ENCODE data around the gene DNAH14.
"Not testable (repeated sequence)": the region's sequence is repeated elsewhere in the genome, so short reads cannot be mapped to it uniquely, and the experiment has no call there.

Gene DNAH14

DNA sequence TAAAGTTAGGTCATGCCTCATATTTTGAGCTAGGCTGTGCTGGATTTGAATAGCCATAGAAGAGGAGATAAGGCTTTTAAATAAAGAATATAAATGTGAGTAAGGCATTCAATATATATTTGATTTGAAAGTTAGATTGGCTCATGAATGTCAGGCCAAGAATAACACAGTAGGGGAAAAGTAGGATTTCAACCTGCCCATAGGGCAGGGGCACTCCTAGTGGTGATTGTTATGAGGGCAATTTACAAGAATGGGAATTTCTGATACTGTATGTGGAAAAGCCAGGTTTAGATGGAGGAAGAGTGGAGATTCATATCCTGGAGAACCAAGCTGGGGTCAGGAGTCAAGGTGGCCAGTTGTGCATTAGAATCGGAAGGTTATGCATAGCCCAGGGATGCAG lies 74.9 kb downstream of the DNAH14 start:
- DNase-seq: no peak

GRCh38 chr1:225006352-225006751 lies 76.9 kb downstream of the DNAH14 start:
- DNase-seq: not testable (repeated sequence)

DNA sequence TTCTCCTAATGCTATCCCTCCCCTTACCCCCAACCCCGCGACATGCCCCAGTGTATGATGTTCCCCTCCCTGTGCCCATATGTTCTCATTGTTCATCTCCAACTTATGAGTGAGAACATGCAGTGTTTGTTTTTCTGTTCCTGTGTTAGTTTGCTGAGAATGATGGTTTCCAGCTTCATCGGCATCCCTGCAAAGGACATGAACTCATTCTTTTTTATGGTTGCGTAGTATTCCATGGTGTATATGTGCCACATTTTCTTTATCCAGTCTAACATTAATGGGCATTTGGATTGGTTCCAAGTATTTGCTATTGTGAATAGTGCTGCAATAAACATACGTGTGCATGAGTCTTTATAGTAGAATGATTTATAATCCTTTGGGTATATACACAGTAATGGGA lies 78.6 kb downstream of the DNAH14 start:
- not testable (repeated sequence) for DNase-seq

DNA sequence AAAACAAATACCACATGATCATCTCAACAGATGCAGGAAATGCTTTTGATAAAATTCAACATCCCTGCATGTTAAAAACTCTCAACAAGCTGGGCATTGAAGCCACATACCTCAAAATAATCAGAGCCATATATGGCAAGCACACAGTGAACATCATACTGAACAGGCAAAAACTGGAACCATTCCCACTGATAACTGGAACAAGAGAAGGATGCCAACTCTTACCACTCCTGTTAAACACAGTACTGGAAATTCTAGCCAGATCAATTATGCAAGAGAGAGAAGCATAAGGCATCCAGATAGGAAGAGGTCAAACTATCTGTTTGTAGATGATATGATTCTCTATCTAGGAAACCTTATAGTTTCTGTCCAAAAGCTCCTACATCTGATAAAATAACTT lies 91.6 kb downstream of the DNAH14 start:
- no peak for DNase-seq

DNA sequence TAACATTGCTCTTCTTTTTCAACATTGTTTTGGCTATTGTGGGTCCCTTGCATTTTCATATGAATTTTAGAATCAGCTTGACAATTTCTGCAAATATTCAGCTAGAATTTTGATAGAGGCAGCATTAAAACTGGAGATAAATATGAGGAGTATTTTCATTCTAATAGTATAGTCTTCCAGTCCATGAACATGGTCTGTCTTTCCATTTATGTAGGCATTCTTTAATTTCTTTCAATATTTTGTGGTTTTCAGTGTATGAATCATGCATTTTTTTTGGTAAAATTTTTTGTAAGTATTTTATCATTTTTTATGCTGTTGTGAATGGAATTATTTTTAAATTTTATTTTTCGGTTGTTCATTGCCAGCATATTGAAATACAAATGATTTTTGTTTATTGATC lies 97.2 kb downstream of the DNAH14 start:
- DNase-seq: no peak

GRCh38 chr1:225036441-225036840 lies 107.0 kb downstream of the DNAH14 start:
- not testable (repeated sequence) for DNase-seq

GRCh38 chr1:225042263-225042662 lies 112.8 kb downstream of the DNAH14 start:
- no peak for DNase-seq

DNA sequence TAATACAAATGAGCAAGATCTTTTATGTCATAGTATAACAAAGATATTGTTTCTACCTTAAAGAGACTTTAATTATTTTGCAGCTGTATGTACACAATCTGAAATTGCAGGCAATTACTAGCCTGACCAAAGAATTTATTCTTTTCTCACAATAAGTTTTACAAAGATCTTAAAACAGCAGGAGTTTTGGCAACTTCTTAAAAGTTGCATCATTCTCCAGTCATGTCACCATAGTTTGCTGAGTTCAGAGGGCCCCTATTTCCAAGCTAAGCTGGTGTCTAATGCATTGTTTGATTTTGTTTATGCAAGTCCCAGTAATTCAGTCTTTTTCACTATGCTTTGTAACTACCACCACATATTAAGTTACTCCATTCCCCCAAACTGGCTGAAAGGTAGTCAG lies 114.8 kb downstream of the DNAH14 start:
- DNase-seq: no peak

DNA sequence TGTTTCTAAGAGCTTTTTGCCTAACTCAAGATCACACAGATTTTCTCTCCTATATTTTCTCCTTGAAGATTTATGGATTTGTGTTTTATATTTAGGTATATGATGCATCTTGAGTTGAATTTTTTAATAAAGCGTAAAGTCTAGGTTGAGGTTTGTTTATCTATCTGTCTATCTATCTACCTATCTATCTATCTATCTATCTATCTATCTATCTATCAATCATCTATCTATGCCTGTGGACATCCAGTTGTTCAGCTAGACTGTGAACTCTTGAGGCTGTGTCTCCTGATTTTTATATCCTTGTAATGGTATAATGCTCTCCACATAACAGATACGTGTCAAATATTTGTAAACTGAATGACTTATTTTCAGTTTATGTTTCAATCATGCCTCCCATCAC lies 120.1 kb downstream of the DNAH14 start:
- no peak for DNase-seq

DNA sequence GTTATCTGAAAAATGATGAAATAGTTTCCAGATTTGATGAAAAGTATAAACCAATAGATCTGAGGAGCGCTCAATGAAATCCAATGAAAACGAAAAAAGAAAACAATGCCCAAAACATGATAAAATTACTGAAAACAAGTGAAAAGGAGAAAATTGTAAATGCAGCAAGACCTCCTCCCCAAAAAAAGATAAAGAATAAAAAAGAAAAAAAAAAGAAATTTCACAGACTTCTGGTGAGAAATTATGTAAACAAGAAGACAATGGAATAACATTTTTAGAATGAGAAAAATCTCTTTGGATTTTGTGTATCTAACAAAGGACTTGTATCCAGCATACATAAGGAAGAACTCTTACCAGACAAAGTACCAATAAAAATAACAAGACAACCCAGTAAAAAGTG lies 134.2 kb downstream of the DNAH14 start:
- no peak for DNase-seq

DNA sequence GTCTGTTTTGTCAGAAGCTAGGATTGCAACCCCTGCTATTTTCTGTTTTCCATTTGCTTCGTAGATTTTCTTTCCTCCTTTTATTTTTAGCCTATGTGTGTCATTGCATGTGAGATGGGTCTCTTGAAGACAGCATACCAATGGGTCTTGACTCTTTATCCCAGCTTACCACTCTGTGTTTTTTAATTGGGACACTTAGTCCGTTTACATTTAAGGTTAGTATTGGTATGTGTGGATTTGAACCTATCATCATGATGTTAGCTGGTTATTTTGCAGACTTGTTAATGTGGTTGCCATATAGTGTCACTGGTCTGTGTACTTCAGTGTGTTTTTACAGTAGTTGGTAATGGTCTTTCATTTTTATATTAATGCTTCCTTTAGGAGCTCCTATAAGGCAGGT lies 141.5 kb downstream of the DNAH14 start:
- no peak for DNase-seq

GRCh38 chr1:225097175-225097574 lies 167.7 kb downstream of the DNAH14 start:
- DNase-seq: no peak

GRCh38 chr1:225111000-225111399 lies 181.5 kb downstream of the DNAH14 start:
- DNase-seq: no peak

- DNase-seq: no peak
These were observed 183.8 kb downstream of the DNAH14 start for GRCh38 chr1:225113265-225113664.

GRCh38 chr1:225114354-225114990 lies 185.0 kb downstream of the DNAH14 start:
- no peak for DNase-seq

- DNase-seq: no peak
These were observed 189.8 kb downstream of the DNAH14 start for GRCh38 chr1:225119307-225119706.

DNA sequence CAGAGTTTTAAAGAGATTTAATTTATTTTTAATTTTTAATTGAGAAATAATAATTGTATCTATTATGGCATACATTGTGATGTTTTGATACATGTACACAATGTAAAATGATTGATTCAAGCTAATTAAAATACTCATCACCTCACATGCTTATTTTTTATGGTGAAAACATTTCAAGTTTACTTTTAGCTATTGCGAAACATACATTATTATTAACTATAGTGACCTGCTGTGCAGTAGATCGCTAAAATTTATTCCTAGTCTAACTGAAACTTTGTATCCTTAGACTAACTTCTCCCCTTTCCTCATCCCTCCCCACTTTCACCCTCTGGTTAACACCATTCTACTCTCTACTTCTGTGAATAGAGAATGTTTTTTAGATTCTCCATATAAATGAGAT lies 191.6 kb downstream of the DNAH14 start:
- DNase-seq: no peak

DNA sequence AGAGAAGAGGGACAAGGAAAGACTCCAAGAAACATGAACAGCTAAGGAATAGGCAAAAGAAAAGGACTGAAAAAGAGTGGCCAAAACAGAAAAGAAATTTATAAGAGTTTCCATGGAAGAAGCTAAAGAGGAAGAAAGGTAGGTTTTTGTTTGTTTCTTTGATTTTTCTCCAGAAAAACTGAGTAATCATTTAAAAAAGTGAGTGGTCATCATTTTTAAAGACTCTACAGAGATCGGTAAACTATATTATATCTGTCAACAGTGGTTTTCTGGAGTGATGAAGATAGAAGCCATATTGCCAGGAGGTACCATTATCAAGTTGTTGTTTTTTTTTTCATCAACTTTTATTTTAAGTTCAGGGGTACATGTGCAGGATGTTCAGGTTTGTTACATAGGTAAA lies 202.4 kb downstream of the DNAH14 start:
- no peak for DNase-seq

DNA sequence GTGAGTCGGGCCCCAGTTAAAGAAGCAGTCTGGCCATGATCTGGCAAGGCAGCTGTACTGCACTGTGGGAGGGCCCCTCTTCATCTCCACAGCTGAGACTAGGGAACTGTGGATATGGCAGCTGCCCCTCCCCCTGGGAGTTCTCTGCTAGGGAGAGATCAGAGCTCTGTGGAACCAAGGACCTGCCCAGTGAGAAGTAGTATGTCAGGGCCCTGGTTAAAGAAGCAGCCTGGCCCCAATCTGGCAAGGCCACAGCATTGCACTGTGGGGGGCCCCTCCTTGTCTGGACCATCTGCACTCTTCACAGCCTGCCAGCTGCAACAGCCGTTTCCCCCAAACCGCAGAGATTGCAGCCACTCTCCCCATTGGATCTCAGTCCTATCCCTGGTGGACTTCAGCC lies 208.5 kb downstream of the DNAH14 start:
- no peak for DNase-seq

- no peak for DNase-seq
These were observed 213.5 kb downstream of the DNAH14 start for GRCh38 chr1:225143001-225143400.

- no peak for DNase-seq
These were observed 217.0 kb downstream of the DNAH14 start for GRCh38 chr1:225146478-225146877.

DNA sequence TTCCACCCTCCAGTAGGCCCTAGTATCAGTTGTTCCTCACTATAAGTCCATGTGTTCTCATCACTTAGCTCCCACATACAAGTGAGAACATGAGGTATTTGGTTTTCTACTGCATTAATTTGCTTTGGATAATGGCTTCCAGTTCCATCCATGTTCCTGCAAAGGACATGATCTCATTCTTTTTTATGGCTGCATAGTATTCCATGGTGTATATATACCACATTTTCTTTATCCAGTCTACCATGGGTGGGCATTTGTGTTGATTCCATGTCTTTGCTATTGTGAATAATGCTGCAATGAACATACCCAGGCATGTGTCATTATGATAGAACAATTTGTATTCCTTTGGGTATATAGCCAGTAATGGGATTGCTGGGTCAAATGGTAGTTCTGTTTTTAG lies 218.3 kb downstream of the DNAH14 start:
- not testable (repeated sequence) for DNase-seq

- DNase-seq: no peak
These were observed 222.6 kb downstream of the DNAH14 start for GRCh38 chr1:225152061-225152460.

GRCh38 chr1:225155555-225155954 lies 226.1 kb downstream of the DNAH14 start:
- no peak for DNase-seq

DNA sequence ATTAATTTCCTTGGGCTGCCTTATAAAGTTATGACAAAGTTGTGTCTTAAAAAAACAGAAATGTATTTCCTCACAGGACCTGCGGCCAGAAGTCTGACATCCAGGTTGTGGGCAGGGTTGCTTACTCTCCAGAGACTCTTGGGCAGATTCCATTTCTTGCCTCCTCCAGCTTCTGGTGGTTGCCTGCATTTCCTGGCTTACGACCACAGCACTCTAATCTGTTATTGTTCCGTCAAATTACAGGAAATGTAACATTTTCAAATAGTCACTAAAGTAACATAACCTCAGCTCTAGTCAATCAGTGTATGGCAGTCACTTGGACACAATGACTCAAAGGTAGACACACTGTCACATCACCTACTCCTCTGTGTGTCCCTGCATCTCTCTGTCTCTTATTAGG lies 226.8 kb downstream of the DNAH14 start:
- no peak for DNase-seq

DNA sequence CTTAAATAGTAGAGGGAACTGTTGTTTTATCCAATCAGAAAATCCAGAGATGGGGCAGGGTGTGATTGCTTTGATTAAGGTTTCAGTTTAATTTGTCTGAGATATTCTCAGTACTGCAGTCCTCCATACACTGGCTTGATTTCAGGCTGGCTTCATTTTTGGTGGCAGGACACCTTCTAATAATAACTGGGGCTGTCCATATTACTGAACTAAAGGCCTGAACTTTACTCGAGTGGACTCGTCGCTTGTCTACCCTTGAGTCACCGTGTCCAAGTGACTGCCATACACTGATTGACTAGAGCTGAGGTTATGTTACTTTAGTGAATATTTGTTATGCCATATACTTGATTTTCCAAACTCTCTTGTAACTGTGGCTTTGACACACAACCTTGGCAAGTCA lies 228.8 kb downstream of the DNAH14 start:
- no peak for DNase-seq
